Activated naive CD8-positive, alpha-beta T cell (primary cell): ENCODE measurements around the gene BCL11B.

ENCODE experiments used
- H3K27ac Mint-ChIP-seq: one replicate; pipeline ENCODE4 v1.8.0; 2021; ENCODE audit warnings: mixed read lengths
- H3K27me3 Mint-ChIP-seq: one replicate; pipeline ENCODE4 v1.8.0; 2021; ENCODE audit warnings: mixed read lengths
- H3K36me3 Mint-ChIP-seq: one replicate; pipeline ENCODE4 v1.8.0; 2021; ENCODE audit warnings: mixed read lengths
- H3K4me1 Mint-ChIP-seq: one replicate; pipeline ENCODE4 v1.8.0; 2021; ENCODE audit warnings: low read depth, mixed read lengths
- H3K4me3 Mint-ChIP-seq: one replicate; pipeline ENCODE4 v1.8.0; 2021; ENCODE audit warnings: mild to moderate bottlenecking, mixed read lengths
- H3K9me3 Mint-ChIP-seq: one replicate; pipeline ENCODE4 v1.8.0; 2021; ENCODE audit warnings: low read depth, mixed read lengths

The BCL11B gene

DNA sequence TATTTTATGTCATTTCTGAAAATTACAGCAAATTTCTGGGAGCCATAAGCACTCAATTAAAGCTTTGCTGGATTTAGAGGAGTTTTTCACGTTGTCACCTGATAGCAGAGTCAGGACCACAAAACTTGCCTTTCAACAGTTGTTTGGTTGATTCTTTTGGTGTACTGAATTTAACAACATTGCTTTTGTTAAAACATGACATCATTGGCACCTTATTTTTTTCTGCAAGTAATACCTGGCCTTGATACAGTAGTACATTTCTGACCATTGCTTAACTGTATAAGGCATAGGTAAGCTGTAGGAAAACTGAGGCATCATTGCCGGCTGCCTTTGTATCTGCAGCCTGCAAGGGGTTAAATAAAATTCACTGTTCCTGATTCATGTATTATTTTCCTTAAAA lies 4.5 kb upstream of the BCL11B start:
- Mint-ChIP-seq H3K4me1 (peaks cover 49% of the 10 kb centered on the region), H3K27me3 (peaks cover 3% of the 10 kb centered on the region), H3K36me3 (no peaks in the 10 kb centered on the region), H3K4me3 (no peak overlapping the region), H3K27ac (no peak overlapping the region), H3K9me3 (no peaks in the 10 kb centered on the region)

DNA sequence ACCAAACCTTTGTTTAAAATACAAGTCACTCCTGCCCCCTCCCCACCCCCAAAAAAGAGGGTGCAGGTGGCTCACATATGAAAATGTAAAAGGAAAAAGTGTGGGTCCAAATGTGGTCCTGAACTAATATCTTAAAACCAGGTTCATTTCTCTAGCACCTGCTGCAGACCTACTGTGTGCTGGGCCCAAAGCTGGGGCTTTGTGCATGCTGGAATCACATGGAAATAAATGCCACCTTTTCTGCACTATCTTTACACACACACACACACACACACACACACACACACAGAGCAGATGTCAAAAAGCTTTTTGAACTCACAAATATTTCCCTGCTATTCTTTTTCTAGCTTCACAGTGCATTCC lies 3.2 kb upstream of the BCL11B start:
- no peaks in the 10 kb centered on the region for H3K27me3 Mint-ChIP-seq
- H3K4me3 Mint-ChIP-seq: peak overlapping the region; percentile 95
- H3K27ac Mint-ChIP-seq: no peak overlapping the region
- no peaks in the 10 kb centered on the region for H3K9me3 Mint-ChIP-seq
- H3K36me3 Mint-ChIP-seq: peaks cover under 1% of the 10 kb centered on the region
- H3K4me1 Mint-ChIP-seq: peaks cover 36% of the 10 kb centered on the region

DNA sequence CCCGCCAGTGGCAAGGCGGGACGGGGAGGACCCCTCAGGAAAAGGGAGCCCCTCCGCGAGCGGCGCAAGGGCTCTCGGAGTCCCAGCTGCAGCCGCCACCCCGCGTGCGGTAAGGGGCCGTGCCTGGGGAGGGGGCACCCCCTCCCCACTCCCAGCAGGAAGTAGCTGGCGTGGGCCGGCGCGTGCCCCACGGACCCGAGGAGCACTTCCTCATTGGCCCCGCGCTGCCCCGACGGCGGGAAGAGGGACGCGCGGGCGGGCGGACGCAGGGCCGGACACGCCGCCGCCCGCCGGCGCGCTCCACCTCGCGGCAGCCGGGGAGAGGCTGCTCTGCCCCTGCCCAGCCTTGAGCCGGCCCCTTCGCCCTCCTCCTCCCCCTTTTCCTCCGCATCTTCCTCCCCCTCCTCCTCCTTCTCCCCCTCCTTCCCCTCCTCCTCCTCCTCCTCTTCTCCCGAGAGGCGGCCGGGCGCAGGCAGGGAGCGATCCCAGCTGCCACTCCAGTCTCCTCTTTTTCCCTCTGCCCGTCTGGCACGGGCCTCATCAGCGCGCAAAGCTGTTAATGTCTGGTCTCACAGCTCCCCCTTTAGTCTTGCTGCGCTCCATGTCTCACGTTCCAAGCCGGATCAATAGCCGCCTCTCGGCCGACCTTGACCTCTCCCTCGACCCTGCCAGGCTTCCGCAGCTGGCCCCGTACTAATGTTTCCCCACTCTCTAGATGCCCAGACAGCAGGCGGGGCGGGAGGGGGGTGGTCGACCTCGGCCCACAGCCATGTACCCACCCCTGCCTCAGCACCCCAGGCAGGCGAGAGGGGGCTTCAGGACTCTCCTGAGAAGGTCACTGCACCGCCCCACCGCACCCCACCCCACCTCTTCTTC lies 2.6 kb upstream of the BCL11B start:
- peaks cover 3% of the 10 kb centered on the region for H3K36me3 Mint-ChIP-seq
- no peaks in the 10 kb centered on the region for H3K9me3 Mint-ChIP-seq
- H3K4me3 Mint-ChIP-seq: peak overlapping the region; percentile 95
- no peaks in the 10 kb centered on the region for H3K27me3 Mint-ChIP-seq
- peak overlapping the region; percentile 94 for H3K27ac Mint-ChIP-seq
- peaks cover 36% of the 10 kb centered on the region for H3K4me1 Mint-ChIP-seq

DNA sequence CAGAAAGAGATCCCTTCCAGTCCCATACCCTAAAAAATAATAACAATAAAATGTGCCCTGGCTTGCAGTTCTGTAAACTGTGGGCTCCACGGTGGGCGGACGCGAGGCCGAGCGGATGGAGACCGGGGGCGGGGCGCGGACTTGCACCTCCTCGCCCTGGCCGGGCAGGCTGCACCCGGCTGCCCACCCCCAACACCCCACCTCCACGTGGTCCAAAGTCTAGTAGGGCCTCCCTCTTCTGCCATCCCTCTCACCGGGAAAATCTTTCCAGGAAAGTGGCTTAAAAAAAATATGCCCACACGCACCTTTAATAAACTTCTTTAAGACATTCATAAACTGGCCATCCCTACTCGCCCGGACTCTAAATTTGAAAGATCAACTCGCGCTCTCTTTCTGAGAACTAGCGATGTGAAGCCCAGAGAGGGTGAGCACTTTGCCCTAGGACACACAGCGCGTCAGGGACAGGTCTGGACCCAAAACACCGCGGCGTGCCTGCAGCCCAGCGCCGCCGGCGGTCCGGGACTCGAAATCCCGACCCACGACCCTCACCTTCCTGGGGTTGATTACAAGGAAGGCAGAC lies 1.9 kb upstream of the BCL11B start:
- H3K4me1 Mint-ChIP-seq: peaks cover 36% of the 10 kb centered on the region
- H3K27me3 Mint-ChIP-seq: no peaks in the 10 kb centered on the region
- peaks cover 3% of the 10 kb centered on the region for H3K36me3 Mint-ChIP-seq
- peak overlapping the region; percentile 94 for H3K27ac Mint-ChIP-seq
- peak overlapping the region; percentile 87 for H3K4me3 Mint-ChIP-seq
- H3K9me3 Mint-ChIP-seq: no peaks in the 10 kb centered on the region

DNA sequence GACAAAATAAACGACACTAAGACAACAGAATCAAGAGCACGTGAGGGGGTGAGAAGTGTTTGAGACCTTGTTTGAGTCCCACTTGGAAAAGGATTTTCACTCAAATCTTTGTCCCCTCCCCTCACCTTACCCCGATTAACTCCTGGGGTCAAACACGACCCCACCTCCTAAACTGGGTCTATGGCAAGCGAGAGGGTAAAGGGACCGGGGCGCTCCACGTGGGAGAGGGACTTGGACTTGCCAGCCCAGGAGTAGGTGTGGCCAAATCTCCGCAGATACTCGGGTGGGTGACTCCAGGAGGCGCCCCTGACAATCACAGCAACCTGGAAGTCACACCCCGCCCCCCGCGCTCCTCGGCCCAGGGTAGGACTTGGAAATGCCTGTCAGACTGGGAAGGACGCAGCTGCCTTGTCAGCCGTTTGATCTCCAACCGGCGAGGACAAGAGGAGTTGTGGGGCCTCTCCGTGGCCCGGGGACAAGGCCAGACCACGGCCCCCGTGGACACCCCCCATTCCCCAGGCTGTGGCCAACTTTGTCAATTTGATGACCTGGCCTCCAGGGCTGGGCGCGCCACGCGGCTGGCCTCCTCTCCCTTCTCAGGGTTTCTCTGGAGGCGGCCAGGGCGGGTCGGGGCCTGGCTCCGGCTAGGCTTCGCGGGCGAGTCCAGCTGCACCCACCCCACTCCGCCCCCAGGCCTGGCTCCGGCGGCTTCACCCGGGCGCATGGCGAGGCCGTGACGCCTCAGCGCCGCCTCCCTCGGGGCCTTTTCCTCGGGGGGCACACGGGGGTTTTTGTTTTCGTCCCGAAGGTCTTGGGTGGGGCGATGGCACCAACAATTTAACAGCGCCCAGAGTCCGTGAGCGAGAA lies 1.1 kb upstream of the BCL11B start:
- peak overlapping the region; percentile 99 for H3K27ac Mint-ChIP-seq
- H3K4me3 Mint-ChIP-seq: peak overlapping the region; percentile 98
- H3K9me3 Mint-ChIP-seq: no peaks in the 10 kb centered on the region
- H3K27me3 Mint-ChIP-seq: no peaks in the 10 kb centered on the region
- H3K4me1 Mint-ChIP-seq: peaks cover 41% of the 10 kb centered on the region
- H3K36me3 Mint-ChIP-seq: peaks cover 3% of the 10 kb centered on the region

DNA sequence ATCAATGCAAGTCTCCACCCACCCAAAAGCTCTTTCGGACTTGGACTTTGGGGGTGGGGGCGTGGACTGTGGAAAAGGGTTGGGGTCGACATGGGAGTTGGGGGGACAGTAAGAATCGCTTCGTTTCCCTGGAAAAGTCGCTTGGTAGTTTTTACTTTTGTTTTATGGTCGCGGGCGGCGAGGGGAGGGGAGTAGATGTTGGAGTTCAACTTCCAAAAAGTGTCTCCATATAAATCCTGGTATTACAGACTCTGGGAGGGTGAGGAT lies 568 bp upstream of the BCL11B start:
- Mint-ChIP-seq H3K36me3 (peaks cover 3% of the 10 kb centered on the region), H3K27ac (peak overlapping the region; percentile 99), H3K4me1 (peaks cover 42% of the 10 kb centered on the region), H3K9me3 (no peaks in the 10 kb centered on the region), H3K4me3 (peak overlapping the region; percentile 98), H3K27me3 (no peaks in the 10 kb centered on the region)

DNA sequence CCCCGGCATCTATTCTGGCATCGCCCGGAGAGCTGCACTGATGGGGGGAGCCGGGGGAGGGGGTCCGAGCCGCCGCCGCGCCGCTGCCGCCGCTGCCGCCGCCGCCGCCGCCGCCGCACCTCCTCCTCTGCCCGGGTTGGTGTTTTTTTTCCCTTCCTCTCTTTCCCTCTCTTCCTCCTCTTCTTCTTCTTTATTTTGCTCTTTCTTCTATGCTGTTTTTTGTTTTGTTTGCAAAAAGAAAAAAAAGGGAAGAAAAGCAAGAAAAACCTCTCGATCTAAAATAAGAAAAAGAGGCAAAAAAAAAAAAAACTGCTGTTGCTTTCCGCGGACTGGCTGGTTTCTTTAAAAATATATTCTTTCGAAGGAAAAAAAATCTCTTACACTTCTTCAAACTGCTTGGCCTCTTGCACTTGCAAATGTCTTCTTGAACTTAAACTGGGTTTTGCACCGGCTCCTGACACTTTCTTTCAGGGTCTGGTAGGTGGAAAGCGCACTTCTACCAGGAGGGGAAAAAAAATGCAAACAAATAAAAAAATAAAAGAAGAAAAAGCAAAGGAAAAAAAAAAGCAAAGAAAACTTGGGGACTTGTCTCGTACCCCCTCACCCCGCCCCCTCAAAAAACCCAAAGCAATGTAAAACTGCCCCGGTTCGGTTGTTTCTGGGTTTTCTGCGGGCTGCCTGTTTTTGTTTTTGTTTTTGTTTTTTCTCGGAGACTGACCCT lies 616 bp downstream of the BCL11B start:
- no peaks in the 10 kb centered on the region for H3K27me3 Mint-ChIP-seq
- H3K27ac Mint-ChIP-seq: peak overlapping the region; percentile 99
- H3K36me3 Mint-ChIP-seq: peaks cover 3% of the 10 kb centered on the region
- H3K9me3 Mint-ChIP-seq: no peaks in the 10 kb centered on the region
- peaks cover 44% of the 10 kb centered on the region for H3K4me1 Mint-ChIP-seq
- peak overlapping the region; percentile 98 for H3K4me3 Mint-ChIP-seq

DNA sequence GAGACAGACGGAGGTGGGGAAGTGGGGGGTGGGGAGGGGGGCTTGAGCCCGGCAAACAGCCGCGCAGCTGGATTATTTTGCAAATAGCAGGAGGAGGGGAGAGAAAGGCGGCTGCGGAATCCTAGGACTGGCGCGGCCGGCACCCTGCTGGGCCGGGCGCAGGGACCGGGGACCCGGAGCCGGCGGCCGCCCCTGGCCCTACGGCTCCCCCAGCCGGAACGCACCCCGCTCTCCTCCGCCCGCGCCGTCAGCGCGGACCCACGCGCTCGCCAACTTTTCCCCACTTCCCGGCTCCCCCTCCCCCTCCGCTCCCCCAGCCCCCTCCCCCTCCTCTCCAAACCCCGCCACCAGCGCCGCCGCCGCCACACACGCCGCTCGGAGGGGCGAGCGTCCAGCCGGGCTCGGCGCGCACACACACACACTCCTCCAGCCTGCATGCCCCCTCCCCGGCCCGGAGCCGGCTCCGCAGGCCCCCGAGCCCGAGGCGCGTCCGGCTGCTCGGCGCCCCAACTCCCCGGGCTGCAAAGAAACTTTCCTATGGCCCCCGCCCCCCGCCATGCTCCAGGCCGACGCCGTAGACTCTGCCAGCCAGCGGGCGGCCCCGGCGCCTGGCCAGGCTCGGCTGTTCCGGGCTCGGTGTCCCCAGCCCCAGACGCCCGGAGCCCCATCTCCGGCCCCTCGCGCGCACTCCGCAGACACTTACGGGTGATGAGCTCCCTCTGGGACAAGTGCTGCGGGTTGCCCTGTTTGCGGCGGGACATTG lies 1.4 kb downstream of the BCL11B start:
- Mint-ChIP-seq H3K4me3 (peak overlapping the region; percentile 98), H3K27ac (peak overlapping the region; percentile 99), H3K36me3 (peaks cover 3% of the 10 kb centered on the region), H3K4me1 (peaks cover 45% of the 10 kb centered on the region), H3K27me3 (no peaks in the 10 kb centered on the region), H3K9me3 (no peaks in the 10 kb centered on the region)

DNA sequence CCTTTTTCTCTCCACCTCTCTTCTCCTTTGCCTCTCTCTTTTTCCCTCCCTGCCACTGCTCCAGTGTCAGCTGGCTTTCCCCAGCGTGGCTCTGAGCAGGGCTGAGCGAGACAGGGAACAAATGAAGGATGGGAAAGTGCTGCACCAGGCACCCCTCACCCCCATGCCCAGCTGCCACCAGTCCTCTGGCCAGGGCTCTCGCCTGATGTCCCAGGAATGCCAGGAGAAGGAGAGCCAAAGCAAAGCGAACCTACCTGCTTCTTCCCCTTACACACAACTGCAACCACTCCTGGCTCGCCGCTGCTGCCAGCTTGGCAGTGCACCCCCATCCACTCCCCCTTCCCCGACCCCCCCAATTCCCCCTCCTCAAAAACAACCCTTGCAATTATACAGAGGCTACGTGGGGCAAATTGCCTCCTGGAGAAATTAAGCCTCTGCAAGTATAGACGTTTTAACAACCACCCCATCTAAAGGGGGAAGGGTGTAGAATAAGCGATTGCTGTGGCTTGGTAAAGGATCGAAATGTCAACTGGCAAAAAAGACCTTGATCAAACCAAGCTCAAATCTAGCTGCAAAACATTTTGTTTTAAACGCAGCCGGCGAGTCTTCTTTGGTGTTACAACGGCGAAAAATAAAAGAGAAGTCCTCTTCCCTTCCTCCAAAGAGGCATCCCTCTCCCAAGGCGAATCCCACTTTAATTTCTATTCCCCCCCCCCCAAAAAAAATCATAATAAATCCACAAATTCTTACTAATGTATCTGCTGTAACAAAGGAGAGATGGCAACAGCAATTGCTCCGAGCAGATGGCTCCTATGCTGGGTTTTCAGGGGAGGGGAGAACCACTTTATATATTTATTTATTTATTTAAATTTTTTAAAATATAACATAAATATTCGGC lies 2.9 kb downstream of the BCL11B start:
- Mint-ChIP-seq H3K9me3 (no peaks in the 10 kb centered on the region), H3K27ac (peak overlapping the region; percentile 99), H3K4me3 (peak overlapping the region; percentile 98), H3K4me1 (peaks cover 54% of the 10 kb centered on the region), H3K27me3 (no peaks in the 10 kb centered on the region), H3K36me3 (peaks cover 3% of the 10 kb centered on the region)

DNA sequence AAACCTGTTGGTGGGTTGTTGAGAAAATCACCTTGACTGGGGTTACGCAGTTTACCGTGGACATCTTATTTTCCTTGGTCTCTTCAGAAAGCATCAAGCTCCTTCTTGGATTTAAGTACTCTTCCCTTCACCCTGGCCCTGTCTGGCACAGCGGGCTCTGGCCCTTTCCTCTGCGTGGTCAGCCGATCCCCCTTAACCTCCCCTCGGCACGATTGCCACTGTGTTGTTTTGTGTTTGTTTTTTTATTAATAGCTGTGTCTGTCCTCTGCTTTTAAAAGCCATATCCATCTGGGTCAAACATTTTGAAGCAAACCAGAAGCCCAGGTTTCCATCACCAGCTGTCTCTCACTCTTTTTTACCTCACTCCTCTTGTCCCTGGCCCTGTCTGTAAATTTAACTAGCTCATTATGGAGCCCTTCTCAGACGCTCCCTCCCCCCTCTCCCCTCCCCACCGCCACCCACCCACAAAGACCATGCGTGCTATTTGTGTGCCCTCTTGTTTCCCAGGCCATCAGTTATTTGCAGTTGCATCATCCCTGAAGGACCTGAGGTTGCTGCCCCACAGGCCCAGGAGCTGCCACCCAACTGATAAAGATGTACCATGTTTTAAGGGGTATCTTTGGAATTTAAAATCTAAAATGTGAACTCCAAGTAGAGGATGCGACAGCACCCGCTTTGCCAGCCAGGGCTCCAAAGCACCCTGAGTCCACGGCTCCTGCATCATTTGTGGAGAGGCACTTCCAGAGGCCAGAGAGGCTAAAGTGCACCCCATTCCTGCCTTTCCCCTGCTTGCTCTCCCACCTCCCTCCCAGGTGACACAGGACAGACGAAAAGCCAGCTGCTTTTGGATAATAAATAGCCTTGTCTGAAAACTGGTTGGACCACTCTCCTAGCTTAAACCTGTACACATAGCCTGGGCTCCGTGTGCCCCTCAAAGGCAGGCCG lies 3.9 kb downstream of the BCL11B start:
- peak overlapping the region; percentile 99 for H3K27ac Mint-ChIP-seq
- no peaks in the 10 kb centered on the region for H3K27me3 Mint-ChIP-seq
- peak overlapping the region; percentile 98 for H3K4me3 Mint-ChIP-seq
- peaks cover 3% of the 10 kb centered on the region for H3K36me3 Mint-ChIP-seq
- peaks cover 61% of the 10 kb centered on the region for H3K4me1 Mint-ChIP-seq
- H3K9me3 Mint-ChIP-seq: no peaks in the 10 kb centered on the region

DNA sequence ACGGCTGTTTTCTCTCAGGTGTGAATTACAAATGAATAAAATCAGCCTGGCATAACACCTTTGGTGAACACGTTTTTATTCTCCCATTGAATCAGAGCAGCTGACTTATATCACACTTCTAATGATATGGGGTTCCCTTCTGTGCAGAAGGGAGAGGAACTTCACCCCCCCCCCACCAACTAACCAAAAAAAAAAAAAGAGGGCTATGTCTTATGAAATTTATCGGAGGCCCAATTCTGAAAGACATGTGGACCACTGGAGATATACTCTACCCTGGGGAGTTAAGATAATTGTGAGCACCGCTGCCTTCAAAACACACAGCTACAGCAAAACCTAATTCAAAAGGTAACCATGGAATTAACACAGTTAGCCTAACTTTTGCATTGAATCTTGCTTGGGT lies 4.6 kb downstream of the BCL11B start:
- H3K27me3 Mint-ChIP-seq: no peaks in the 10 kb centered on the region
- H3K36me3 Mint-ChIP-seq: peaks cover 3% of the 10 kb centered on the region
- peak overlapping the region; percentile 99 for H3K27ac Mint-ChIP-seq
- H3K4me3 Mint-ChIP-seq: peak overlapping the region; percentile 98
- peaks cover 61% of the 10 kb centered on the region for H3K4me1 Mint-ChIP-seq
- no peaks in the 10 kb centered on the region for H3K9me3 Mint-ChIP-seq

DNA sequence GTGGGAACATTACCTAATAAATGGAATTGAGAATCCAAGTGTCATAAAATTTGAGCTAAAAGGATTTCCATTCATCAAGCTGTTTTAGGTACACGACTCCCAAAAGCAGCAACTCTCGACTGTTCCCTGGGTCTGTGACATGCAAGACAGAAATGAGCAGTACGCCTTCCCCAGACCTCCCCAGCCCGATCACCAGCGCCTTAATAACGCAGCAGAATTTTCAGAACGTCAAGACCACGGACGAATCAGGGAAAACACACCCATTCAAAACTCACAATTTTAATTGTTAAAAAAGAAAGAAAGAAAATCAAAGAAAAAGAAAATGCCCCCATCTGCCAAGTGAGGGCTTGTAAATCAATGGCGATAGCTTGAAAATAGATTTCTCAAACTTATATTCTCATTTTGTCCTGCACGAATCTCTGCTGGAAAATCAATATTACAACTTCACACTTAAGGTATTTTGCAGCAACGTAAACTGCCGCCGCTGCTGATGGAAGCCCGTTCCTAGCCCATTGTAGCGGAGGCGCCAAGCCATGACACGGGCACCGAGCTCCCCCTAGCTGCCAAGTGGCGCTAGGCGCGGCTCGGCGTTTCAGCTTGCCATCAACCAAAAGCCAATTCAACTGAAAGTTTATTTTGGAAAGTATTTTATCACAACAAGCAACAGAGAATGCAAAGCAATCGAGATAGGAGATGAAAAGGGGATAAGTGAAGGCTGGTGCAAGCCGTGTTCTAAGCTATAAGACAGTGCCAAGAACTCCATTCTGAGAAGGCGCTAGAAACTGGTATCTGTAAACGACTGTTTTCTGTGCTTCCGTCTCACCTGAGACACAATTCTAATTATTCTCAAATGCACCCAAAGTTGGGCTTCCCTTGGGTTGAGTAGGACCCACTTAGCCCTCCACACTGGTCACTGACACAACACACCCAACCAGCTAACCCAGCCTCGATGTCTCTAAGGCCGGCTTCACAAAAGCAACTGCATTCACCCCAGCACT lies 5.5 kb downstream of the BCL11B start:
- H3K27me3 Mint-ChIP-seq: no peaks in the 10 kb centered on the region

More for the DNA sequence above, 5.5 kb downstream of the BCL11B start:
- Mint-ChIP-seq H3K9me3 (no peaks in the 10 kb centered on the region), H3K4me3 (peak overlapping the region; percentile 98), H3K4me1 (peaks cover 69% of the 10 kb centered on the region), H3K36me3 (peaks cover 3% of the 10 kb centered on the region), H3K27ac (peak overlapping the region; percentile 99)
